ENCODE results near the gene SNRPA. TPM values are rescaled to one million over a fixed set of nuclear protein-coding genes. Genes with fewer than 3 reads are reported as not detected.

The SNRPA gene
- total RNA-seq, 4 donors from 2014 or later, result 12.8 to 70.2 (median 19.0) TPM

- no peaks in the 10 kb centered on the region for H3K9me3 ChIP-seq
- no peaks in the 10 kb centered on the region for H3K36me3 ChIP-seq
- no peak overlapping the region for H3K4me3 ChIP-seq
- H3K27me3 ChIP-seq, result no peaks in the 10 kb centered on the region
- TF ChIP-seq POLR2A (IDR thresholded peaks at IDR 0.05) (no peak), CTCF (IDR thresholded peaks at IDR 0.05) (no peak)
- peak overlapping the region; percentile 94 to 97 for H3K27ac ChIP-seq
- peaks cover 0 to 26% of the 10 kb centered on the region in 2 donors for H3K4me1 ChIP-seq
- DNase-seq, result peak in 1 of 2 donors; percentile 25
- intact Hi-C loops (cut with DNase I; ENCODE audit: low total_unique reads), result no loop called here
Observed at GRCh38 chr19:40797166-40797962, 46.4 kb downstream of the SNRPA start.

GRCh38 chr19:40797963-40798682 lies 47.1 kb downstream of the SNRPA start:
- peaks cover 0 to 34% of the 10 kb centered on the region in 2 donors for H3K4me1 ChIP-seq
- H3K4me3 ChIP-seq, result peak overlapping the region; percentile 42 to 47
- no peaks in the 10 kb centered on the region for H3K27me3 ChIP-seq
- peak overlapping the region; percentile 94 to 97 for H3K27ac ChIP-seq
- TF ChIP-seq POLR2A (IDR thresholded peaks at IDR 0.05) (peak in 1 of 2 donors; percentile 6), CTCF (IDR thresholded peaks at IDR 0.05) (peak; percentile 34 to 62 (median 51))
- H3K36me3 ChIP-seq, result no peaks in the 10 kb centered on the region
- intact Hi-C loops (cut with DNase I; ENCODE audit: low total_unique reads), result no loop called here
- DNase-seq, result peak; percentile 62 to 63
- no peaks in the 10 kb centered on the region for H3K9me3 ChIP-seq

- no peaks in the 10 kb centered on the region for H3K36me3 ChIP-seq
- peak; percentile 100 for DNase-seq
- intact Hi-C loops (cut with DNase I; ENCODE audit: low total_unique reads), result no loop called here
- no peaks in the 10 kb centered on the region for H3K27me3 ChIP-seq
- peaks cover 0 to 38% of the 10 kb centered on the region in 2 donors for H3K4me1 ChIP-seq
- peak within 1 kb of the TSS; percentile 82 to 95 for H3K4me3 ChIP-seq
- H3K9me3 ChIP-seq, result no peaks in the 10 kb centered on the region
- H3K27ac ChIP-seq, result peak within 1 kb of the TSS; percentile 94 to 97
- peak in 1 of 4 experiments; percentile 6 for TF ChIP-seq CTCF (IDR thresholded peaks at IDR 0.05)
- TF ChIP-seq POLR2A (IDR thresholded peaks at IDR 0.05), result peak; percentile 60 to 83
Observed at GRCh38 chr19:40798683-40799557, 47.9 kb downstream of the SNRPA start, which contains the start of gene EGLN2. TSS of gene EGLN2 (plus strand) at chr19:40799191. CDS start at chr19:40800573, 1,382 bp downstream.

- TF ChIP-seq CTCF (IDR thresholded peaks at IDR 0.05), result no peak
- peak in 1 of 2 donors; percentile 6 for TF ChIP-seq POLR2A (IDR thresholded peaks at IDR 0.05)
- Histone ChIP-seq H3K4me3 (peak overlapping the region; percentile 82 to 95), H3K9me3 (no peaks in the 10 kb centered on the region), H3K27me3 (no peaks in the 10 kb centered on the region), H3K4me1 (peaks cover 5 to 38% of the 10 kb centered on the region in 2 donors), H3K36me3 (no peaks in the 10 kb centered on the region), H3K27ac (peak overlapping the region; percentile 94 to 97)
- peak in 1 of 2 donors; percentile 64 for DNase-seq
- intact Hi-C loops (cut with DNase I; ENCODE audit: low total_unique reads), result no loop called here
Observed at GRCh38 chr19:40799558-40800338, 48.7 kb downstream of the SNRPA start.

Data from uterus (tissue), 4 donors.